ENCODE results near the gene TNFRSF4. TPM values are rescaled to one million over a fixed set of nuclear protein-coding genes. Genes with fewer than 3 reads are reported as not detected.

The TNFRSF4 gene
- total and polyA plus RNA-seq, 2 of the 13 experiments (the other 11 are each of a cell fraction or from before 2014, with no cell fraction given), result not detected

GRCh38 chr1:1232796-1233566, 19.0 kb upstream of the TNFRSF4 start (continued):
- TF ChIP-seq ZHX2 (IDR thresholded peaks at IDR 0.05; ENCODE audit: low read depth), result no peak
- no peak for TF ChIP-seq ZHX2 (CRISPR knock-in tag; IDR thresholded peaks at IDR 0.05; ENCODE audit: borderline replicate concordance)
- no peak for TF ChIP-seq BATF2 (CRISPR knock-in tag; IDR thresholded peaks at IDR 0.05)
- no peak for TF ChIP-seq DPF2 (CRISPR knock-in tag; IDR thresholded peaks at IDR 0.05; ENCODE audit: borderline replicate concordance, low read depth)
- TF ChIP-seq ZNF44 (CRISPR knock-in tag; IDR thresholded peaks at IDR 0.05), result no peak
- no peak for TF ChIP-seq ZBED4 (CRISPR knock-in tag; IDR thresholded peaks at IDR 0.05; ENCODE audit: borderline replicate concordance)
- no peak for TF ChIP-seq ZNF562 (CRISPR knock-in tag; IDR thresholded peaks at IDR 0.05; ENCODE audit: borderline replicate concordance)
- no peak for TF ChIP-seq ZNF629 (CRISPR knock-in tag; conservative IDR thresholded peaks at IDR 0.05)
- TF ChIP-seq MIXL1 (CRISPR knock-in tag; IDR thresholded peaks at IDR 0.05), result no peak
- no peak for TF ChIP-seq U2AF1 (optimal IDR thresholded peaks at IDR 0.05; ENCODE audit: low read depth, low read length)
- no peak for TF ChIP-seq PBX2 (CRISPR knock-in tag; IDR thresholded peaks at IDR 0.05)
- 0 out of 2 replicates have a peak, but pooled peaks have one; percentile 14 for TF ChIP-seq SAFB2 (CRISPR knock-in tag; IDR thresholded peaks at IDR 0.05; ENCODE audit: borderline replicate concordance, low read depth)
- TF ChIP-seq KLF13 (CRISPR knock-in tag; IDR thresholded peaks at IDR 0.05), result no peak
- TF ChIP-seq ZBTB2 (CRISPR knock-in tag; IDR thresholded peaks at IDR 0.05; ENCODE audit: low read depth), result no peak
- no peak for TF ChIP-seq TGIF2 (CRISPR knock-in tag; IDR thresholded peaks at IDR 0.05)
- no peak for TF ChIP-seq ZSCAN25 (CRISPR knock-in tag; IDR thresholded peaks at IDR 0.05)
